Fibroblast of skin of left quadriceps (primary cell): ENCODE results near the gene PSMD13.

Experiments used
- DNase-seq, 2 experiments: peaks; one replicate each; pipeline ENCODE4 v3.0.0-alpha.2; 2013; ENCODE audit warnings: low read depth in 2 of 2

Gene PSMD13

DNA sequence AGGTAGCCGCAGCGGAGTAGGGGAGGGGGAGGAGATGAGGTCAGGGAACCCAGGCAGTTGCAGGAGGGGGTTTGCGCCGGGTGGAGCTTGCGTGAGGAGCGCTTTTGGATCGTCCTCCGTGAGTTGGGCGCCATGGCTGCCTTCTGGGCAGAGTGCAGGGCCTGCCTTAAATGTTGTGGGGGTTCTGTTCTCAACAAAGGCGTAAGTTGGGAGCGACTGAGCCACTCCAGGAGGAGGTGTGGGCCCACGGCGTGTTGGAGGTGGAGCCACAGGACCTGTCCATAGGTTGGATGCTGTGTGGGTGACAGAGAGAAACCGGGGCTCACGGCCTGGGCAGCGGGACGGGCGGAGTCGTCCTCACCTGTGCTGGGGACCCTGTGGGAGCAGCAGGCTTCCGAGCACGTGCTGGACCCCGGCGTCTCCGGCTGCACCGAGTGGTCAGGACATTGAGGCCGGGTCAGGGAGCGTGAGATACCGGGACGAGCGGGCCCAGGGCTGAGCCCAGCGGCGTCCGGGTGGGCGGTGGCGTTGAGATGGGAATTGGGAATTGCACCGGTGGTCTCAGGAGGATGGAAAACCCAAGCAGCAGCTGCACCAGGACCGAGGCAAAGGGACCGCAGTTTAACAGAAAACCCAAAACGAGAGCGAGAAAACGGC is 51.2 kb downstream of the PSMD13 start:
- no peak for DNase-seq

DNA sequence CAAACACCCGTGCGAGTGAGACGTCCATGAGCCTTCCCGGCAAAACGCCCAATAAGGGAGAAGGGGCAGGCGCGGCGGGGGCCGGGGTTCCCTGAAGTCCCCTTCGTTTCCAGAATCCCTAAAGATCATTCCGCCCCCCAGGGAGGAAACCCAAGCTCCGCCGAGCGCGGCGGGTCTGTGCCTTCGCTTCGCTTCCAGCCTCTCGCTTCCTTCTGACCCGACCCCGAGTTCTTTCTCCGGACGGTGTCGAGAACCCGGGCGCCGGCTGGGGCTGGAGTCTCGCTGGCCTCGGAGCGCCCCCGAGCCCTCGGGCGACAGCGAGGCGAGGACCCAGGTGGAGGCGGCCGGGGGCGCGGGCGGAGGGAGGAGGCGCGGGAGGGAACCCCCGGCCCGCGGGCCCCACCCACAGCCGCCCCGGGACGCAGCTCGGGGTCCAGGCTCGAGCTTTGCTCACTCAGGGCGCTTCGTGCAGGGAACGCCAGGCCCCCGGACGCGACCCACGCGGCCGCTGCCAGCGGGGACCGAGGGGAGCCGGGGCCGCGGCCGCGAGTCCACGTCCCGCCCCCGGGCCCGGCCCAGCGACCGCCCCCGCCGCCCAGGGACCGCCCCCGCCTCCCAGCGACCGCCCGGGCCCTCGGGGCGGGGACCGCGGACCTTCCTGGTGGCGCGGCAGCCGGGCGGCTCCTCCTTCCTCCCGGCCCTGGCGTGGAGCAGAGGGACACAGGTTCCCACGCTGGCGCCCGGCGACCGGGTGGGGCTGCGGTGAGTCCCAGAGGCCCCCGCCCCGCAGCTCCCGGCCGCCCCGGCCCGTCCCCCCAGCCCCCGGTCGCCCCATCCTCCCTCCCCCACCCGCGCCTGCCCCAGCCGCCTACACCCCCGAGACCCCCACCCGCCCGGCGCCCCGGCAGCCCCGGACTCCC is 52.0 kb downstream of the PSMD13 start, which contains the start of gene PGGHG:
TSS of gene PGGHG (plus strand) at position 649 of the 920 bp plus-strand sequence. CDS start 691 bp downstream, outside the sequence.
- no peak for DNase-seq

- DNase-seq: no peak
Measured at GRCh38 chr11:289398-289711, 52.6 kb downstream of the PSMD13 start.

GRCh38 chr11:289712-290620 is 53.2 kb downstream of the PSMD13 start:
- no peak for DNase-seq

- no peak for DNase-seq
Measured at GRCh38 chr11:290621-291231, 54.0 kb downstream of the PSMD13 start.

DNA sequence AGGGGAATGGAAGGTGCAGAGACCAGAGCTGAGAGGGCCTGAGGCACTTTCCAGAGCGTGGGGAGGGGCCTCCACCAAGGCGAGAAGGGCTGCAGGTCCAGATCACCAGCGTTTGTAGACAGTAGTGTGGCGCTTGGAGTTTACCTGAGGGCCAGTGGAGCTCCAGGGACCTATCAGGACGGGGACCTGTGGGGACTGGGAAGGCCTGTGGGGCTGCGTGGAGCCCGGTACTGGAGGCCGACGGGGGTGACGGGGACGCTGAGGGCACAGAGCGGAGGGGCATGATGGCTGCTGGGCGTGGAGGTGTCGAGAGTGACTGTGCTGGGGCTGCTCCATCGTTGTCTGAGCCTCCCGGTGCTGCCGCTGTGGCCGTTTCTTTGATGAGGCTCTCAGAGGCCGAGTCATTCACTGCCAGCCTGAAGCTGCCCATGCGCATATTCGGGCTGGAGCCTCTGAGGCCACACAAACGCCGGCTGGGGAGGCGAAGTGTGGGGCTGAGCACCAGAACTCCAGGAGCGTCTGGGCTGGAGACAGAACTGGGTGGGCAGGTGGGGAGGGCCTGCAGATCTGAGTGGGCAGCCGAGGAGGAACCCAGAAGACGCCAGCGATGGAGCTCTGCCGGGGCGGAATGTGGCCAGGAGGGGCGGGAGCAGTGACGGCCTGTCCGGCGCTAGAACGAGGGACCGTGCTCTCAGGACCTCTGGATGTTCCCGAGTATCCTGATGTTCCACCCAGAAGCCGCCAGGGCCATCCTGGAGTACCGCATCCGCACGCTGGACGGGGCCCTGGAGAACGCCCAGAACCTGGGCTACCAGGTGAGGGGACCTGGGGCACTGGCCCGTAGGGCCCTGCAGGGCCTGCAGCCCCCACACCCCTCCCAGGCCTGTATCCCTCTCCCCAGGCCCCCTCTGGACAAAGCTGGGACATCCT is 54.8 kb downstream of the PSMD13 start:
- DNase-seq: no peak

DNA sequence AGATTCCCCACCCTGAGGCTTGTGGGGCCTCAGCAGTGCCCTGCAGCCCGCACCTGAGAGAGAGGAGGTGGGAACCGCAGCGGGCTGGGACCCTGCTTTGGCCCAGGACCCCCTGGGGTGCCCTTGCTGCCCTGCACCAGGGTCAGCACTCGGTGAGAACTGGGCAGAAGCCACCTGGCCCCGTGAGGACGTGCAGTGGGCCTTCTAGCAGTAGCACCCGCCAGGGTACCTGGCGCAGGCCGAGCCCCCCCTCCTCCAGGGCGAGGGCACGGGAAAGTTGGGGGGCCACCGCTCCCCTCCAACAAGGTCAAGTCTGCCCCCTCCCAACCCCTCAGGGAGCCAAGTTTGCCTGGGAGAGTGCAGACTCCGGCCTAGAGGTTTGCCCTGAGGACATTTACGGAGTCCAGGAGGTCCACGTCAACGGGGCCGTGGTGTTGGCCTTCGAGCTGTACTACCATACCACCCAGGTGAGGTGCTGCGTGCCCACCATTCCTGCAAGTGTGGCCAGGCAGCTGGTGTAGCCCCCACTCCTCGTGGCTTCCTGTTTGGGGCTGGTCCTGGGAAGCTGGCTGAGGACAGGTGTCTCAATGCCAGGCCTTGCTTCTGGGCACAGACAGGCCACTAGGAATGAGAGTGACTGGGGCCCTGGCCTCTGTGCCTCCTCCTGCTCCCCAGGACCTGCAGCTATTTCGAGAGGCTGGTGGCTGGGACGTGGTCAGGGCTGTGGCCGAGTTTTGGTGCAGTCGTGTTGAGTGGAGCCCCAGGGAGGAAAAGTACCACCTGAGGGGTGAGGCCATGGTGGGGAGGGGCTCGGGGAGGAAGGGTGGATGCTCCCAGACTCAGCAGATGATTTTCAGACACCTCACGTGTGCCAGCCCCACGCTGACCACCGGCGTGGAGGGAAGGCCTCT is 55.7 kb downstream of the PSMD13 start:
- DNase-seq: no peak

DNA sequence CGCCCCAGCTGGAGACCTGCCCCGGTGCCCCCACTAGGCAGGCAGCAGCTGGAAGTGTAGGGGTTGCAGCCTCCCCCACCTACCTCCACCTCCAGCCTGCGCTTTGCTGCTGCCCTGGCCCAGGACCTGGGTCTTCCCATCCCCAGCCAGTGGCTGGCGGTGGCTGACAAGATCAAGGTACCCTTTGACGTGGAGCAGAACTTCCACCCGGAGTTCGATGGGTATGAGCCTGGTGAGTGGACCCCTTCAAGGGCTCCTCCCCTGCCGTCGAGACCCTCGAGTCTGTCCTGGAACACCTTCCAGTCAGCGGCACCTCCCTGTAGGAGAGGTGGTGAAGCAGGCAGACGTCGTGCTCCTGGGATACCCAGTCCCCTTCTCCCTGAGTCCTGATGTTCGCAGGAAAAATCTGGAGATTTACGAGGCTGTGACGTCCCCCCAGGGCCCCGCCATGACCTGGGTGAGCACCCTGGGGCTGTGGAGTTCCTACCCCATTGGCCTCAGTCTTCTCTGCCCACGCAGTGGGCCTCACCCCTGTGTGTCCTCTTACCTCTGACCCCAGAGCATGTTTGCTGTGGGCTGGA is 56.6 kb downstream of the PSMD13 start:
- DNase-seq: no peak

DNA sequence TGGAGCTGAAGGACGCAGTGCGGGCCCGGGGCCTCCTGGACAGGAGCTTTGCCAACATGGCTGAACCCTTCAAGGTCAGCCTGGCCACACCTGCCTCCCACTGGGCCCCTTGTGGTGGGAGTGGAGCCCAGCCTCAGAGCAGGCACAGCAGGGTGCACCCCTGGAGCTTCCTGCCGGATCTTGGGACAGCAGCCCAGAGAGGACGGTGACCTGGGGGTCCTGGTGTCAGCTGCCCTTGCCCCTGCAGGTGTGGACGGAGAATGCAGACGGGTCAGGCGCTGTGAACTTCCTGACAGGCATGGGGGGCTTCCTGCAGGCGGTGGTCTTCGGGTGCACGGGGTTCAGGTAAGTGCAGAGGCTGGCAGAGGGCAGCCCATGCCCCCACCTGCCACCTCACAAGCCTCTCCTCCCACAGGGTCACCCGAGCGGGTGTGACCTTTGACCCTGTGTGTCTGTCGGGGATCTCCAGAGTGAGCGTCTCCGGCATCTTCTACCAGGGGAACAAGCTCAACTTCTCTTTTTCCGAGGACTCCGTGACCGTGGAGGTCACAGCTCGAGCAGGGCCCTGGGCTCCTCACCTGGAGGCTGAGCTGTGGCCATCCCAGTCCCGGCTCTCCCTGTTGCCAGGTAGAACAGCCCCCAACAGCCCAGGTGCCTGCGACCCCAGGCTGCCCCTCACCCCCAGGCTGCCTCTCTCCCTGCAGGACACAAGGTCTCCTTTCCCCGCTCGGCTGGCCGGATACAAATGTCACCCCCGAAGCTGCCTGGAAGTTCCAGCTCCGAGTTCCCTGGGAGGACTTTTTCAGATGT is 57.3 kb downstream of the PSMD13 start:
- DNase-seq: no peak

GRCh38 chr11:294780-295179 is 58.0 kb downstream of the PSMD13 start:
- no peak for DNase-seq

GRCh38 chr11:295351-296170 is 58.8 kb downstream of the PSMD13 start:
- no peak for DNase-seq

GRCh38 chr11:296171-297050 is 59.6 kb downstream of the PSMD13 start:
- no peak for DNase-seq

GRCh38 chr11:297051-297585 is 60.3 kb downstream of the PSMD13 start:
- DNase-seq: no peak

GRCh38 chr11:297586-298405 is 61.0 kb downstream of the PSMD13 start:
- DNase-seq: no peak

- no peak for DNase-seq
Measured at GRCh38 chr11:298406-299065, 61.8 kb downstream of the PSMD13 start.
